H1 (cell line): Measurements from ENCODE around the gene UFD1. TPM values are rescaled to one million over a fixed set of nuclear protein-coding genes. Genes with fewer than 3 reads are reported as not detected.

ENCODE experiments used
- CTCF ChIA-PET: fragments of 300-600 bp; sonication (Branson Sonifier 250); formaldehyde crosslinking; loops from one replicate; lab custom pipeline; 2021; ENCODE audit not compliant: partially characterized antibody; lab: Charles Lee
- POLR2A ChIA-PET: fragments of 300-600 bp; sonication (Branson Sonifier 250); formaldehyde crosslinking; loops from one replicate; lab custom pipeline; 2021; ENCODE audit warnings: inconsistent platforms; ENCODE audit not compliant: partially characterized antibody; lab: Charles Lee
- DNase-seq, 2 experiments: peaks; one replicate each; pipeline versions ENCODE4 v3.0.0 to v3.0.0-alpha.2; 2010 to 2022; ENCODE audit warnings: low spot score in 2 of 2, low read depth in 1 of 2, mixed read lengths in 1 of 2
- FAIRE-seq: peaks from 2 replicates; lab custom pipeline; 2011; peaks lifted over from hg19 to GRCh38; lab: Jason Lieb, UNC
- H2AFZ ChIP-seq: 2 replicates; pipeline ENCODE4 v1.8.1; 2012; ENCODE audit warnings: low read length, inconsistent platforms
- H2AK5ac ChIP-seq: 2 replicates; pipeline ENCODE4 v1.6.1; 2013; ENCODE audit warnings: low read depth, low read length
- H2BK120ac ChIP-seq: replicated peaks from 2 replicates; pipeline ENCODE3; 2013; ENCODE audit warnings: low read depth, low read length, inconsistent platforms
- H2BK12ac ChIP-seq: 2 replicates; pipeline ENCODE4 v1.6.1; 2013; ENCODE audit warnings: low read depth, low read length
- H2BK15ac ChIP-seq: 2 replicates; pipeline ENCODE4 v1.6.1; 2013; ENCODE audit warnings: low read length
- H2BK20ac ChIP-seq: 2 replicates; pipeline ENCODE4 v1.6.1; 2013; ENCODE audit warnings: low read length
- H2BK5ac ChIP-seq: 2 replicates; pipeline ENCODE4 v1.6.1; 2013; ENCODE audit warnings: low read depth, low read length
- H3K14ac ChIP-seq: 2 replicates; pipeline ENCODE4 v1.6.1; 2013; ENCODE audit warnings: inconsistent platforms; ENCODE audit not compliant: insufficient read length
- H3K18ac ChIP-seq: 2 replicates; pipeline ENCODE4 v1.6.1; 2013; ENCODE audit warnings: low read length; ENCODE audit errors: extremely low read depth
- H3K23ac ChIP-seq: 2 replicates; pipeline ENCODE4 v1.6.1; 2013; ENCODE audit warnings: inconsistent platforms; ENCODE audit not compliant: insufficient read length
- H3K23me2 ChIP-seq: 2 replicates; pipeline ENCODE4 v1.6.1; 2013; ENCODE audit warnings: low read depth, low read length
- H3K27ac ChIP-seq: 2 replicates; pipeline ENCODE4 v1.6.1; 2011; ENCODE audit warnings: low read depth, low read length, inconsistent platforms
- H3K27me3 ChIP-seq, 4 experiments: replicated peaks in 1 of 4; 1 replicate in 1 of 4; 2 replicates in 3 of 4; pipeline versions ENCODE4 v1.6.1 to v1.8.1; 2011 to 2013; ENCODE audit warnings: low read length in 3 of 4, mild to moderate bottlenecking in 3 of 4, inconsistent platforms in 2 of 4, mixed read lengths in 2 of 4, moderate library complexity in 1 of 4; ENCODE audit not compliant: control insufficient read depth in 3 of 4, insufficient read depth in 3 of 4; ENCODE audit errors: extremely low read depth in 1 of 4
- H3K36me3 ChIP-seq, 4 experiments: 2 replicates each; pipeline versions ENCODE4 v1.6.1 to v1.8.1; 2011 to 2013; ENCODE audit warnings: mild to moderate bottlenecking in 4 of 4, low read length in 3 of 4, moderate library complexity in 2 of 4, control low read depth in 1 of 4, inconsistent platforms in 1 of 4; ENCODE audit not compliant: insufficient read depth in 4 of 4, control insufficient read depth in 2 of 4
- H3K4ac ChIP-seq: replicated peaks from 2 replicates; pipeline ENCODE3; 2013; ENCODE audit warnings: low read length, low read depth, mixed read lengths, inconsistent platforms; ENCODE audit not compliant: insufficient read length
- H3K4me1 ChIP-seq, 4 experiments: replicated peaks in 1 of 4; 1 replicate in 1 of 4; 2 replicates in 3 of 4; pipeline versions ENCODE4 v1.6.1 to v1.8.1; 2011 to 2013; ENCODE audit warnings: low read length in 3 of 4, inconsistent platforms in 2 of 4, mixed read lengths in 1 of 4; ENCODE audit not compliant: insufficient read depth in 4 of 4, control insufficient read depth in 3 of 4
- H3K4me2 ChIP-seq, 2 experiments: 2 replicates each; pipeline versions ENCODE4 v1.6.1 to v1.8.1; 2011 to 2013; ENCODE audit warnings: low read depth in 2 of 2, low read length in 2 of 2, control low read depth in 1 of 2, inconsistent platforms in 1 of 2, mild to moderate bottlenecking in 1 of 2; ENCODE audit not compliant: insufficient read depth in 1 of 2
- H3K4me3 ChIP-seq, 4 experiments: fragments of 200-600, 300-600 bp in 1 of 4; sonication (generic), shearing (Covaris generic), sonication (Bioruptor Twin) in 1 of 4; 2 replicates each; pipeline versions ENCODE4 v1.5.1 to v1.8.1; 2011 to 2016; ENCODE audit warnings: low read length in 4 of 4, low read depth in 3 of 4, control low read depth in 2 of 4, inconsistent platforms in 2 of 4, mild to moderate bottlenecking in 2 of 4, mixed read lengths in 1 of 4, moderate library complexity in 1 of 4; ENCODE audit not compliant: insufficient read depth in 2 of 4; ENCODE audit errors: extremely low read depth in 1 of 4
- H3K56ac ChIP-seq: replicated peaks from 2 replicates; pipeline ENCODE3; 2013; ENCODE audit warnings: low read depth, mild to moderate bottlenecking, mixed read lengths, low read length, inconsistent platforms; ENCODE audit not compliant: insufficient read length
- H3K79me1 ChIP-seq: 2 replicates; pipeline ENCODE4 v1.6.1; 2013; ENCODE audit warnings: low read depth, low read length, control low read depth
- H3K79me2 ChIP-seq, 2 experiments: 2 replicates each; pipeline versions ENCODE4 v1.6.1 to v1.8.1; 2012 to 2013; ENCODE audit warnings: low read length in 2 of 2, mild to moderate bottlenecking in 2 of 2, inconsistent platforms in 1 of 2; ENCODE audit not compliant: insufficient read depth in 2 of 2, control insufficient read depth in 1 of 2
- H3K9ac ChIP-seq, 4 experiments: replicated peaks in 1 of 4; 1 replicate in 1 of 4; 2 replicates in 3 of 4; pipeline versions ENCODE4 v1.6.1 to v1.8.1; 2011 to 2013; ENCODE audit warnings: low read depth in 3 of 4, low read length in 3 of 4, control low read depth in 2 of 4, mild to moderate bottlenecking in 2 of 4, moderate library complexity in 2 of 4, inconsistent platforms in 1 of 4; ENCODE audit errors: extremely low read depth in 1 of 4
- H3K9me3 ChIP-seq, 2 experiments: 2 replicates each; pipeline versions ENCODE4 v1.6.1 to v1.8.1; 2012 to 2013; ENCODE audit warnings: mild to moderate bottlenecking in 2 of 2, moderate library complexity in 2 of 2, control low read depth in 1 of 2, inconsistent platforms in 1 of 2, low read depth in 1 of 2, low read length in 1 of 2, mixed read lengths in 1 of 2; ENCODE audit not compliant: insufficient read depth in 2 of 2
- H4K20me1 ChIP-seq, 2 experiments: replicated peaks in 1 of 2; 2 replicates each; pipeline versions ENCODE3 to v1.8.1; 2011 to 2013; ENCODE audit warnings: inconsistent platforms in 2 of 2, low read length in 2 of 2, mild to moderate bottlenecking in 1 of 2; ENCODE audit not compliant: insufficient read depth in 2 of 2, control insufficient read depth in 1 of 2
- H4K5ac ChIP-seq: 2 replicates; pipeline ENCODE4 v1.6.1; 2013; ENCODE audit warnings: low read length, low read depth, mixed read lengths, inconsistent platforms; ENCODE audit not compliant: insufficient read length
- H4K8ac ChIP-seq: 2 replicates; pipeline ENCODE4 v1.8.0; 2013; ENCODE audit warnings: mild to moderate bottlenecking, moderate library complexity, low read length, inconsistent platforms; ENCODE audit not compliant: insufficient read depth; ENCODE audit errors: extremely low read depth
- H4K91ac ChIP-seq: replicated peaks from 2 replicates; pipeline ENCODE3; 2013; ENCODE audit warnings: low read length, mixed read lengths, inconsistent platforms; ENCODE audit not compliant: insufficient read length
- POLR2A ChIP-seq, 2 experiments: IDR thresholded peaks; 1 replicate in 1 of 2; 2 replicates in 1 of 2; pipeline ENCODE4 v1.6.1; 2011; ENCODE audit warnings: low read depth in 2 of 2, low read length in 2 of 2, mild to moderate bottlenecking in 2 of 2; ENCODE audit errors: control extremely low read depth in 1 of 2
- WGBS, 2 experiments: shearing (Covaris generic) in 1 of 2; methylation state at CpG; one replicate each; pipeline versions ENCODE4 v1.1.6 to v1.1.7; 2013 to 2015; ENCODE audit warnings: low lambda C conversion rate in 2 of 2, mixed read lengths in 2 of 2, inconsistent platforms in 1 of 2, low coverage in 1 of 2, missing lambda C conversion rate in 1 of 2; ENCODE audit not compliant: insufficient replicate concordance in 2 of 2, insufficient coverage in 1 of 2, insufficient read length in 1 of 2; ENCODE audit errors: extremely low coverage in 1 of 2, missing lambda C conversion rate in 1 of 2; 5-methylcytosine and 5-hydroxymethylcytosine counted together
- polyA plus RNA-seq, 7 experiments: library from polyadenylated mRNA; depleted of rRNA in 3 of 7; stranded (reverse) in 5 of 7; unstranded in 2 of 7; fragments of >200 nt in 5 of 7; fragments of 200-250 nt in 2 of 7; gene quantifications; 1 replicate in 5 of 7; 2 replicates in 1 of 7; 4 replicates in 1 of 7; pipeline versions ENCODE4 v1.2.1 to v1.2.3, GENCODE V29; 2011 to 2013; ENCODE audit warnings: missing spikeins in 2 of 7, mixed read lengths in 2 of 7
- total RNA-seq: library from RNA; stranded (reverse); fragmentation: NEBNext Ultra II Directional; extraction: Animal tissue kit (Norgen Biotek cat#: 25700); gene quantifications from 2 replicates; pipeline ENCODE4 v1.2.1, GENCODE V29; 2021

UFD1 gene
- total and polyA plus RNA-seq, 2 of the 8 experiments (the other 6 are each of a cell fraction or from before 2014, with no cell fraction given): 74.6 to 116 TPM

- Histone ChIP-seq H3K9me3 (no peaks in the 10 kb centered on the region), H3K79me2 (peaks cover 10 to 54% of the 10 kb centered on the region in 2 experiments), H3K56ac (no peak overlapping the region), H3K27ac (no peak overlapping the region), H2BK20ac (no peak overlapping the region), H3K27me3 (no peaks in the 10 kb centered on the region), H3K14ac (no peak overlapping the region), H3K4ac (no peak overlapping the region), H4K8ac (0 out of 2 replicates have a peak overlapping the region, but pooled peaks have one; percentile 29), H2AFZ (no peak overlapping the region), H4K20me1 (peaks cover 13 to 24% of the 10 kb centered on the region in 2 experiments), H3K79me1 (peaks cover 20% of the 10 kb centered on the region), H2BK12ac (no peak overlapping the region), H3K4me2 (no peak overlapping the region), H3K36me3 (peaks cover 7 to 28% (median 18%) of the 10 kb centered on the region in 4 experiments; a peak in 7 of 8 replicates), H3K9ac (no peak overlapping the region), H3K4me1 (no peaks in the 10 kb centered on the region; a peak in 1 of 7 replicates), H4K5ac (no peak overlapping the region), H3K4me3 (no peak overlapping the region), H4K91ac (no peak overlapping the region), H3K18ac (no peak overlapping the region), H2BK5ac (no peak overlapping the region), H2BK120ac (no peak overlapping the region), H2BK15ac (no peak overlapping the region), H3K23ac (no peak overlapping the region), H3K23me2 (no peaks in the 10 kb centered on the region), H2AK5ac (no peak overlapping the region)
- 94% methylated on average over 6 of the region's 6 CpGs; no CpG with 5 or more reads in 1 of the 2 experiments for WGBS, 2 experiments
- POLR2A ChIA-PET: interaction anchor here (1.0 to 3.3 kb wide), 3 partner anchors 11 to 17 kb away, joined by 3 to 14 read pairs (median 3); no protein-coding TSS in a partner anchor
- CTCF ChIA-PET: interaction anchor here (0.9 to 1.2 kb wide), 2 partner anchors 9 to 19 kb away, joined by 4 to 6 read pairs; no protein-coding TSS in a partner anchor
- DNase-seq (no peak), FAIRE-seq (no peak)
- no peak for TF ChIP-seq POLR2A (IDR thresholded peaks at IDR 0.05; ENCODE audit: control extremely low read depth in 1 of 2, low read depth in 2 of 2, low read length in 2 of 2)
Observed at GRCh38 chr22:19410941-19411689, 67.9 kb downstream of the UFD1 start.
